Measurements from ENCODE around the gene TNFRSF18.

Gene TNFRSF18

GRCh38 chr1:1226566-1227362 is 20.4 kb upstream of the TNFRSF18 start:
- no peak for DNase-seq

- DNase-seq: no peak
Observed at GRCh38 chr1:1225913-1226312, 19.5 kb upstream of the TNFRSF18 start.

DNA sequence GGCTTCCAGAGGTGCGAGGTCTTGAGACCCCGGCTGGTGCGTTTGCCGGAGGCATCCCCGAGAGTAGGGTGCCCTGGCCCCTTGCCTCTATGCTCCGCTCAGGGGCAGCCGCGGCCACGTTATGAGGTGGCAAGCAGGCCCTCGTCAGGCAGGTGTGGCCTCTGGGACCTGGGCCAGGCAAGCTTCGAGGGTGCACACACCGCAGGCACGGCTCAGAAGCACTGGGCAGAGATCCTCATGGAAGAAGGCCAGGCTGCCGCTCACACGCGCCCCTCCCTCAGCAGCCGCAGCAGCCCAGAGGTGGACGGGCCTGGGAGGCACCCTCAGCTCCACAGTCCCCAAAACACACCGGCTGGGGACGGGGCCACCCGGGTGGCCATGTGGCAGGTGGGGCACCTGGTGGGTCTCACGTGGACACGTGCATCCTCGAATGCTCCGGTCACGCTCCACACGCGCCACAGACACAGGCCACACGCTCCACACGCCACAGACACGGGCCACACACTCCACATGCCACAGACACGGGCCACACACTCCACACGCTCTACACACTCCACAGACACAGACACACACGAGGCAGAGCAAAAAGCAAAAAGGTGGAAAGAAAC is 18.9 kb upstream of the TNFRSF18 start:
- no peak for DNase-seq

DNA sequence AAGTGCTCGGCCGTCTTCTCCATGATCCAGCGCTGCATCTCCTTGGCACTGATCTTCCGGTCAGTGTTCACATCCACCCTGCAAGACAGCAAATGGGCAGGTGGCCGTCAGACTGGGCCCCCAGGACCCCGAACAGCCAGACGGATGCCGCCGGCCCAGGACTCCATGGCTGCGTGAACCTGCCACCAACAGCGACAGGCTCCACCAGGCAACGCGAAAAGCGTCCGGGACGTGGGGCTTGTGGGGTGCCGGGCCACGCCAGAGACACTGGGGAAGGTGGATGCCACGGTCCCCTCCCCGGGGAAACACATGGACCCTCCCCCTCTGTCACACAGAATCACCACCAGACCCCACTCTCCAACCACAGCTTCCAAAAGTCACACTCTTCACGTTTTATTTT is 17.5 kb upstream of the TNFRSF18 start:
- DNase-seq: no peak

GRCh38 chr1:1223321-1223720 is 16.9 kb upstream of the TNFRSF18 start:
- DNase-seq: no peak

DNA sequence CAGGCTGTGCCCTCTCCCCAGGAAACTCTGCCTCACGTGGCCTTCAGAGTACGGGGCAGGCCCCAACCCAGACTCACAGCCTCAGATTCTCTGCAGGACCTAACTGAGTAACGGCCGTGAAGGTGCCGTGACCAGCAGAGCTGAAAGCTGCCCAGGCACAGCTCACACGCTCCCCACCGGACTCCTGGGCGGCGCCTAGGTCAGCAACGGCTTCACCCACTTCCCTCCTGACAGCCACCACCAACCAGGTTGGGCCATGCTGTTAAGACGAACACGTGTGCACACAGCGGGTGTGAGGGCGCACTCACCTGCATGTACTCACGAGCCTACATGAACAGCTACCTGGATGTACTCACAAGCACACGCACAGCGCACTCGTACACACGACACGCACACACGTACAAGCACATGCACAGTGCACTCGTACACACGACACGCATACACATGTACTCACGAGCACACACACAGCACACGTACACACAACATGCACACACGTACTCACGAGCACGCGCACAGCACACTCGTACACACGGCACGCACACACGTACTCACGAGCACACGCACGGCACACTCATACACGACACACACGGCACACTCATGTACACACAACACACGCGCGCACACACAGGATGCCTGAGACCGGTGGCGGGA is 16.3 kb upstream of the TNFRSF18 start:
- no peak for DNase-seq

GRCh38 chr1:1221887-1222574 is 15.6 kb upstream of the TNFRSF18 start:
- DNase-seq: no peak

GRCh38 chr1:1220197-1220596 is 13.8 kb upstream of the TNFRSF18 start:
- no peak for DNase-seq

- DNase-seq: no peak
Observed at GRCh38 chr1:1219341-1219740, 12.9 kb upstream of the TNFRSF18 start.

DNA sequence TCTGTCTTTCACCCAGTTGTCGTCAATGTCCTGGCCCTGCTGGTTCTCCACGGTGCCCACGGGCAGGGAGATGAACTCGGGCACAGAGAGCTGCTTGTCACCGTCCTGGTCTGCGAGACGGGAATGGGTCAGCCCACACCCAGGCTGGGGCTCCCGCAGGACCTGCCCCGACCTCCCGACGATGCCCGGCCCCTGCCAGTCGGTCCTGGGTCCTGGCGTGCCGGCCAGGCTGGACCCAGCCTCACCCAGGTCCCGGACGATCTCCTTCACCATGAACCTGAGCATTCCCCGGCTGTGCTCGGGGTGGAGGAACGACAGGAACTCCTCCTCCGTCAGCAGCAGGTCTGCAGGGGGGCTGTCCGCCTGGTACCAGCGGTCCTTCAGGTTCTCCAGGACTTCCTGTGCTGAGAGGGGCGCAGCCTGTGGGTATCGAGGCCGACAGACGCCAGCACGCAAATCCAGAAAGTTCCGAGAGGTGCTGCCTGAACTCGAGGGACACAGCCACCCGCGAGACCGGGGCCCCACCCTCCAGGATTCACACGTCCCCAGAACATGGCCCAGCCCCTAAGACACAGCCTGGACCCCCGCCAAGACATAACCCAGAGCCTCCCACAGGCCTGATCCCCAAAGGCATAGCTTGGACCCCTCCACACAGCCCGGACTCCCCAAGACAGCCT is 12.3 kb upstream of the TNFRSF18 start:
- no peak for DNase-seq

- DNase-seq: no peak
Observed at GRCh38 chr1:1217621-1218523, 11.5 kb upstream of the TNFRSF18 start.

GRCh38 chr1:1216770-1217620 is 10.6 kb upstream of the TNFRSF18 start:
- no peak for DNase-seq

DNA sequence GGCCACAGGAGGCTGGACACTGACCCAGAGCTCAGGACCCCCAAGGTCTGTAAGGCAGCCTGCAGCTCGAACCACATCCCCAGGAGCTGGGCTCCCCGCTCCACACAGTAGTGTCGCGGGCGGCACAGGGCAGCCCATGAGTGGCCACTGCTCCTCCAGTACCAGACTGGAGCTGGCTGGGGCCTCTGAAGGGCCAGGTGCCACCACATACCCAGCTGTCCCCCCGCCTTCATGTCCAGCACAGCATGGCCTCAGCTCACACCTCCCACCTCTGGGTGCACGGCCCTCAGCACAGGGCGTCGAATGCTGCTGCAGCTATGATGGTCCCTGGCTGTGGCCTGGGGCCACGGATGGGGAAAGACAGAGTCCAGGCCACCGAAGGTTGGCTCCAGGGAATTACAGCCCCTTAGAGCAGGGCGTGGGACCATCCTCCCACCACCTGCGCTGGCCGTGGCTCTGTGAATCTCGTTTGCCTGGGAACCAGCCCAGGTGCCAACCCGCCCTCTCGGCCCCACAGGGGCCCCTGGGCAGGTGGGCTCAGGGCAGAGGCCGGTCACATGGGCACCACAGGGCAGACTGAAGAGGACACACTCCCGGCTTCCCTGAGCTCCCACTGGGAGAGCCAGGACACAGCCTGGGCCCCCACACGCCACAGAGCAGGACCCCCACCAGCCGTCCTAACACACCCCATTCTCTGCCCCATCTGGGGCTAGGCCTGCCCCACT is 9.7 kb upstream of the TNFRSF18 start:
- no peak for DNase-seq

GRCh38 chr1:1215080-1215676 is 8.8 kb upstream of the TNFRSF18 start:
- DNase-seq: peak; percentile 19

DNA sequence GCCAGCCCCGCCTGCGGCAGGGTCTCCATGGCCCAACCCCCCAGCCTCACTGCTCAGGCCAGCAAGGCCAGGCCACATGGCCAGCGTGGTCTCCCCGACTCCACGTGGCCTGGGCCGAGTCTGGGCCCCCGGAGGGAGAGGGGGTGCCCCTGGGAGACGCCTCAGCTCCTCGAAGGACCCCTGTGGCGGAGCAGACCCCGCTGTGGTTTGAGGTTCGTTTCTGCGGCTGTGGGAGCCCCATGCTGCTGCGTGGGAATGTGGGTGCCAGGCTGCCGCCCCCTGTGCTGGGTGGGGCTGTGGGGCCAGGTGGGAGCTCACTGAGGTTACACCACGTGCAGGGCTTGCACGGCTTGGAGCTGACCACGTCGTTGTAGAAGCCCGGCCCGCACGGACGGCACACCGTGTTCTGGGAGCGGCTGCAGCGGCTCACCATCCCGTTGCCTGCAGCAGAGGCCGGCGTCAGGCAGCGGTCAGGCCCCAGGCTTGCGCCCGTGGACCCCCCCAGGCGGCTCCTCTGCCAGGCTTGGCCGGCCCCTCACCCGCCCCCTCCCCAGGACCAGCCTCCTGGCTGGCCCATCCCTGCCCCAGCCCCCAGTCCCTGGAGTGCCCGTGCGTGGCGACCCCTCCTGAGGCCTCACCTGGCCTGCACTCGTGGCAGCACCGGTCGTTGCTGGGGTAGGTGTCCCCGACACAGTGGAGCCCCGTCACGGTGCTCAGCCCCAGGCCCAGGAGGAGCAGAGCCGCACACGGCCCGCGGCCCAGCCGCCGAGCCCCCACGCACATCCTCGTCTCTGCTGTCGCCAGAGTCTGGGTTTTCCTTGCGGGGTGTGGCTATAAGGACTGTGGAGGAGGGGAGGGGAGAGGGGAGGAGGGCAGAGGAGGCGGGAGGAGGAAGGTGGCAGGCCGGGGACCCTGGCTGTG is 7.2 kb upstream of the TNFRSF18 start, which contains the start of gene TNFRSF4:
Gene TNFRSF4 (minus strand): TSS at position 809 of the 921 bp plus-strand sequence. CDS start 26 bp downstream, at position 783.
- DNase-seq: peak; percentile 43

DNA sequence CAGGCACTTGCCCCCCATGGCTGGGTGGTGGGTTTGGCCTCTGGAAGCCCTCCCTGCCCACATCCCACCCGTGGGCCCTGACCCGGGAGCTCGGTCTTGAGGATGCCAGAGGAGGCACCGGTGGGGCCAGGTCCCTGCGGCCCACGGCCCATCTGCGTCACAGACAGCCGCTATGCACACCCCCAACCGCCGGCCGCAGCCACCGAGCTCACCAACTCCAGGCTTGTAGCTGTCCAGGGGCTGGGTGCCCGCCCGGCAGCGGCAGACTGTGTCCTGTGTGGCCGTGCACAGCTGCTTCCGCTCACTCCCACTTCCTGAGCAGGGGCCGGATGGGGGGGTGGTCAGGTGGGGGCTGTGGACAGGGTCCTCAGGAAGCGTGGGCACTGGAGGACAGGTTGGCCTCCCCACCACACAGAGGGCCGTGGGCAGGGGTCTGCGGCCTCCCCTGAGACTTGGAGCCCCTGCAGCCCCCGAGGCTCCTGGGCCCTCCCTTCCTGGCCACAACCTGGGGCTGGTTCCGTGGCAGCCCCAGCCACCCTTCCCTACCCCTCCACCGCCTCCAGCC is 6.5 kb upstream of the TNFRSF18 start:
- peak; percentile 36 for DNase-seq

GRCh38 chr1:1211541-1212441 is 5.4 kb upstream of the TNFRSF18 start:
- DNase-seq: no peak

All from inflammatory macrophage treated with lipopolysaccharide for 4 hours (primary cell).